ENCODE data around the gene SCAMP4. TPM values are rescaled to one million over a fixed set of nuclear protein-coding genes. Genes with fewer than 3 reads are reported as not detected.

The SCAMP4 gene
- polyA plus RNA-seq, 2 of the 4 experiments (the other 2 are of a cell fraction) = 7.6 to 63.0 TPM

DNA sequence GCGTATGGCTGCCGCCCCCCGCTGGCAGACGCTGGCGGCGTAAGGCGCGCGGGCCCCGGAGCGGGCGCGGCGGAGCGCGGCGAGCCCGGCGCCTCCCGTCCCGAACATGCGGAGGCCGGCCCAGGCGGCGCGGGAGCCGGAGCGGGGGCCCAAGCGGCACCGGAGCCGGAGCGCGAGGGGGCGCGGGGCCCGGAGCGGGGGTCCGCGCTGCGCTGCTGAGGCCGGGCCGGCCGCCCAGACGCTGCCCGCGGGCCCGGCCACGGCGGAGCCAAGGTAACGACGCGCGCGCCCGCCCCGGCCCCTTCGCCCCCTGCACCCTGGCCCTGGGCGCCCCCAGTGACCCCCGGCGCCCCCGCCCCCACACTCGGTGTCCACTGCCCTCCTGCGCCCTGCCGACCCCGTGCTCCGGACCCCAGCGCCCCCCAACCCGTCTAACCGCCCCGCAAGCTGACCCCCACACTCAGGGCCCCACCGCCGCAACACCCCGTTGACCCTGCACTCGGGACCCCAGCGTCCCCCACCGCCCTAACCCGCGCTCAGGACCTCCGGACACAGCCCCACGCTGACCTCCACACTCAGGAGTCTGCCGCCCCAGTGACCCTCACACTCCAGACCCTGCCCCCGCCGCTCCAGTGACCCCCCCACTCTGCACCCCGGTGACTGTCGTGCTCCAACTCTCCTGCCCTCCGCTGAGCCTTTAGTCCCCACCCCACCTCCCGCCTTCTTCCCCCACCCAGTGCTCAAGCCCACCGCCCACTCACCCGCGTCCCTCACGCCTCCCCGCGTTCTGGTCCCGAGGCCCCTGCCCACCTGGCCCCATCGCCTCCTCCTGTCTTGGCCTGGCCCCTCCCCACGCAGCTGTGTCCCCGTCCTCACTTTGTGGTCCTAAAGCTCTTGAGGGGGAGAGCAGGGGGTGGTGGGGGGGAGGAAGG is 36.2 kb downstream of the SCAMP4 start, which contains the start of gene CSNK1G2:
Gene CSNK1G2 (plus strand): TSS at position 27 of the 932 bp plus-strand sequence. CDS start 28,601 bp downstream, outside the sequence.
- Histone ChIP-seq H3K4me3 (peak within 1 kb of the TSS; percentile 93), H3K9me3 (no peaks in the 10 kb centered on the region), H3K4me2 (peak within 1 kb of the TSS; percentile 96), H3K4me1 (peaks cover 11% of the 10 kb centered on the region; the same call in 2 of the 3 replicates), H3K27ac (peak within 1 kb of the TSS; percentile 99 to 100)
- no peak for FAIRE-seq
- ChIA-PET CTCF (interaction anchor here (0.7 to 1.1 kb wide), 5 partner anchors 12 to 136 kb away, joined by 3 read pairs; no protein-coding TSS in a partner anchor), POLR2A (no interaction called here)
- ATAC-seq = peak; percentile 3 to 54; a peak in 4 of 6 replicates
- WGBS (ENCODE audit: missing lambda C conversion rate) = no CpG with 5 or more reads among the region's 97 CpGs
- TF ChIP-seq HOXB13 (CRISPR knock-in tag; IDR thresholded peaks at IDR 0.05; ENCODE audit: low read depth) (no peak), CBX2 (IDR thresholded peaks at IDR 0.05; ENCODE audit: borderline replicate concordance, low read depth) (no peak), ZFP36 (IDR thresholded peaks at IDR 0.05; ENCODE audit: borderline replicate concordance, partially characterized antibody) (no peak), TP53 (CRISPR knock-in tag; IDR thresholded peaks at IDR 0.05) (no peak), BHLHE40 (IDR thresholded peaks at IDR 0.05; ENCODE audit: low read depth, low read length) (no peak), POLR2A (IDR thresholded peaks at IDR 0.05; ENCODE audit: low read length) (peak; percentile 19; the same call in 1 of the 2 replicates), RAD21 (conservative IDR thresholded peaks at IDR 0.05 in 1 of 2, IDR thresholded peaks at IDR 0.05 in 1 of 2) (no peak), ESRRA (IDR thresholded peaks at IDR 0.05; ENCODE audit: borderline replicate concordance, low read length) (no peak)
- TF ChIP-seq, protein P1, sequence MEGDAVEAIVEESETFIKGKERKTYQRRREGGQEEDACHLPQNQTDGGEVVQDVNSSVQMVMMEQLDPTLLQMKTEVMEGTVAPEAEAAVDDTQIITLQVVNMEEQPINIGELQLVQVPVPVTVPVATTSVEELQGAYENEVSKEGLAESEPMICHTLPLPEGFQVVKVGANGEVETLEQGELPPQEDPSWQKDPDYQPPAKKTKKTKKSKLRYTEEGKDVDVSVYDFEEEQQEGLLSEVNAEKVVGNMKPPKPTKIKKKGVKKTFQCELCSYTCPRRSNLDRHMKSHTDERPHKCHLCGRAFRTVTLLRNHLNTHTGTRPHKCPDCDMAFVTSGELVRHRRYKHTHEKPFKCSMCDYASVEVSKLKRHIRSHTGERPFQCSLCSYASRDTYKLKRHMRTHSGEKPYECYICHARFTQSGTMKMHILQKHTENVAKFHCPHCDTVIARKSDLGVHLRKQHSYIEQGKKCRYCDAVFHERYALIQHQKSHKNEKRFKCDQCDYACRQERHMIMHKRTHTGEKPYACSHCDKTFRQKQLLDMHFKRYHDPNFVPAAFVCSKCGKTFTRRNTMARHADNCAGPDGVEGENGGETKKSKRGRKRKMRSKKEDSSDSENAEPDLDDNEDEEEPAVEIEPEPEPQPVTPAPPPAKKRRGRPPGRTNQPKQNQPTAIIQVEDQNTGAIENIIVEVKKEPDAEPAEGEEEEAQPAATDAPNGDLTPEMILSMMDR (IDR thresholded peaks at IDR 0.05) = peak; percentile 24; the same call in 1 of the 3 replicates
- TF ChIP-seq, protein P2, sequence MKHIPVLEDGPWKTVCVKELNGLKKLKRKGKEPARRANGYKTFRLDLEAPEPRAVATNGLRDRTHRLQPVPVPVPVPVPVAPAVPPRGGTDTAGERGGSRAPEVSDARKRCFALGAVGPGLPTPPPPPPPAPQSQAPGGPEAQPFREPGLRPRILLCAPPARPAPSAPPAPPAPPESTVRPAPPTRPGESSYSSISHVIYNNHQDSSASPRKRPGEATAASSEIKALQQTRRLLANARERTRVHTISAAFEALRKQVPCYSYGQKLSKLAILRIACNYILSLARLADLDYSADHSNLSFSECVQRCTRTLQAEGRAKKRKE (CRISPR knock-in tag; IDR thresholded peaks at IDR 0.05; ENCODE audit: low read depth) = no peak
- TF ChIP-seq, protein P3, sequence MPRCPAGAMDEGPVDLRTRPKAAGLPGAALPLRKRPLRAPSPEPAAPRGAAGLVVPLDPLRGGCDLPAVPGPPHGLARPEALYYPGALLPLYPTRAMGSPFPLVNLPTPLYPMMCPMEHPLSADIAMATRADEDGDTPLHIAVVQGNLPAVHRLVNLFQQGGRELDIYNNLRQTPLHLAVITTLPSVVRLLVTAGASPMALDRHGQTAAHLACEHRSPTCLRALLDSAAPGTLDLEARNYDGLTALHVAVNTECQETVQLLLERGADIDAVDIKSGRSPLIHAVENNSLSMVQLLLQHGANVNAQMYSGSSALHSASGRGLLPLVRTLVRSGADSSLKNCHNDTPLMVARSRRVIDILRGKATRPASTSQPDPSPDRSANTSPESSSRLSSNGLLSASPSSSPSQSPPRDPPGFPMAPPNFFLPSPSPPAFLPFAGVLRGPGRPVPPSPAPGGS (IDR thresholded peaks at IDR 0.05) = no peak
- no peak for DNase-seq (ENCODE audit: low read depth in 1 of 2, low spot score in 1 of 2)

DNA sequence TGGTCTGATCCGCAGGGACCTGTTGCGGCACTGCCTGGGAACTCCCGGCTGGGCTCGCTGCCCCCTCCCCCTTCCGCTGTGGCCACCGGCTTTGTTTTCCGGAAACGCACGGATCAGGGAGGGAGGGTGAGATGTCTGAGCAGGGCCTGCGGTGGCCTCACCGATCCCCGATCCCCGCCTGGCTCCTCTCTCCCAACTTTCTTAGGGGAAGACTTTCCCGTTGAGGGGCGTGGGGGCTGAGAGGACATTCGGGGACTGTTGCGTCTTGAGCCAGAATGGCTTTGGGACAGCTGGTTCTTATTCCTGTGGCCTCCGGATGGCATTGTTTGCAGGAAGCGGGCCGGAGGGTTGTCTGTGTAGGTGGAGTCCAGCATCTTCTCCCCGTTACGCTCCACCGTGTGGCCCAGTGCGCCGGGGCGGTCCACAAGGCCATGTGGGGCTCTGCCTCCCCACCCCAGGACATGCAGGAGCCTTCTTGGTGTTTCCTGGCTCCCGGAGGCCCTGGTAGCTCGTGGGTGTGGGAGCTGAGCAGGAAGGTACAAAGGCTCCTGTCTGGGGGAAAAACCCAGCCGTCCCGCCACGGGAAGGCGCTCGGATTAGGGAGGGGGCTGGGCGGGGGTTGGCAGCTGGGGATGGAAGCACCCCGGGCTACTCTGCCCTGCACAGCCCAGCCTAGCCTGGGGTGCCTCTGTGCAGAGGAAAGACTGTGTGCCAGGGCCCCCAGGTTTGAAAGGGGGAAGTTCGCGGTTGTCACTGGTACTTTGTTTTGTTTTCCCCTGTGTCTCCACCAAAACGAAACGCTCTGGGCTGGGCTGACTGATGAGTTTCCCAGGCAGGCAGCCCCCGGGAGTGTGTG is 37.1 kb downstream of the SCAMP4 start:
- CTCF ChIA-PET = interaction anchor here (0.7 to 1.2 kb wide), 7 partner anchors 12 to 135 kb away, joined by 3 to 4 read pairs (median 3); no protein-coding TSS in a partner anchor
- TF ChIP-seq, protein P4, sequence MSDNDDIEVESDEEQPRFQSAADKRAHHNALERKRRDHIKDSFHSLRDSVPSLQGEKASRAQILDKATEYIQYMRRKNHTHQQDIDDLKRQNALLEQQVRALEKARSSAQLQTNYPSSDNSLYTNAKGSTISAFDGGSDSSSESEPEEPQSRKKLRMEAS (IDR thresholded peaks at IDR 0.05) = peak; percentile 33; the same call in 1 of the 2 replicates
- TF ChIP-seq, protein P5, sequence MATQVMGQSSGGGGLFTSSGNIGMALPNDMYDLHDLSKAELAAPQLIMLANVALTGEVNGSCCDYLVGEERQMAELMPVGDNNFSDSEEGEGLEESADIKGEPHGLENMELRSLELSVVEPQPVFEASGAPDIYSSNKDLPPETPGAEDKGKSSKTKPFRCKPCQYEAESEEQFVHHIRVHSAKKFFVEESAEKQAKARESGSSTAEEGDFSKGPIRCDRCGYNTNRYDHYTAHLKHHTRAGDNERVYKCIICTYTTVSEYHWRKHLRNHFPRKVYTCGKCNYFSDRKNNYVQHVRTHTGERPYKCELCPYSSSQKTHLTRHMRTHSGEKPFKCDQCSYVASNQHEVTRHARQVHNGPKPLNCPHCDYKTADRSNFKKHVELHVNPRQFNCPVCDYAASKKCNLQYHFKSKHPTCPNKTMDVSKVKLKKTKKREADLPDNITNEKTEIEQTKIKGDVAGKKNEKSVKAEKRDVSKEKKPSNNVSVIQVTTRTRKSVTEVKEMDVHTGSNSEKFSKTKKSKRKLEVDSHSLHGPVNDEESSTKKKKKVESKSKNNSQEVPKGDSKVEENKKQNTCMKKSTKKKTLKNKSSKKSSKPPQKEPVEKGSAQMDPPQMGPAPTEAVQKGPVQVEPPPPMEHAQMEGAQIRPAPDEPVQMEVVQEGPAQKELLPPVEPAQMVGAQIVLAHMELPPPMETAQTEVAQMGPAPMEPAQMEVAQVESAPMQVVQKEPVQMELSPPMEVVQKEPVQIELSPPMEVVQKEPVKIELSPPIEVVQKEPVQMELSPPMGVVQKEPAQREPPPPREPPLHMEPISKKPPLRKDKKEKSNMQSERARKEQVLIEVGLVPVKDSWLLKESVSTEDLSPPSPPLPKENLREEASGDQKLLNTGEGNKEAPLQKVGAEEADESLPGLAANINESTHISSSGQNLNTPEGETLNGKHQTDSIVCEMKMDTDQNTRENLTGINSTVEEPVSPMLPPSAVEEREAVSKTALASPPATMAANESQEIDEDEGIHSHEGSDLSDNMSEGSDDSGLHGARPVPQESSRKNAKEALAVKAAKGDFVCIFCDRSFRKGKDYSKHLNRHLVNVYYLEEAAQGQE (IDR thresholded peaks at IDR 0.05) = no peak
- H3K27ac ChIP-seq = peak overlapping the region; percentile 99 to 100
- 19% methylated on average over 16 of the region's 40 CpGs for WGBS (ENCODE audit: missing lambda C conversion rate)
- ATAC-seq (peak; percentile 64 to 78), DNase-seq (ENCODE audit: low read depth in 1 of 2, low spot score in 1 of 2) (peak; percentile 65 to 70), FAIRE-seq (no peak)
- H3K4me2 ChIP-seq = peak overlapping the region; percentile 84
- POLR2A ChIA-PET = no interaction called here
- peak overlapping the region; percentile 93 for H3K4me3 ChIP-seq
- H3K4me1 ChIP-seq = peaks cover 11% of the 10 kb centered on the region; the same call in 2 of the 3 replicates
- H3K9me3 ChIP-seq = no peaks in the 10 kb centered on the region

Measured in A549 (cell line).